Endothelial cell of umbilical vein (primary cell): Measurements from ENCODE around the gene COPRS. TPM values are rescaled to one million over a fixed set of nuclear protein-coding genes. Genes with fewer than 3 reads are reported as not detected.
A peak's percentile ranks its signal among the peaks of the same experiment; 100 is the strongest.

Experiments used
- BruUV-seq: library from RNA; stranded (reverse); fragments of 400-500 nt; replicated peaks from 2 replicates; lab custom pipeline; 2021; lab: Mats Ljungman, UMichigan
- CTCF ChIA-PET: fragments of 300-600, 350-600 bp; sonication (Branson Sonifier 250); formaldehyde crosslinking; loops from one replicate; lab custom pipeline; 2021; ENCODE audit warnings: antibody characterized with exemption, inconsistent platforms; lab: Charles Lee
- POLR2A ChIA-PET: fragments of 300-600, 350-600 bp; sonication (Branson Sonifier 250); formaldehyde crosslinking; loops from one replicate; lab custom pipeline; 2021; ENCODE audit warnings: antibody characterized with exemption, inconsistent platforms; lab: Charles Lee
- DNase-seq: peaks from one replicate; pipeline ENCODE4 v3.0.0-alpha.2; 2011; ENCODE audit warnings: low read depth, low spot score
- FAIRE-seq: peaks from 2 replicates; lab custom pipeline; 2011; peaks lifted over from hg19 to GRCh38; lab: Jason Lieb, UNC
- H2AFZ ChIP-seq: 2 replicates; pipeline ENCODE4 v1.6.0; 2012; ENCODE audit warnings: low read depth, low read length, control low read depth, inconsistent platforms
- H3K27ac ChIP-seq: 2 replicates; pipeline ENCODE4 v1.5.1; 2011; ENCODE audit warnings: low read depth, mild to moderate bottlenecking, control low read depth, low read length, moderate library complexity; ENCODE audit not compliant: insufficient read depth
- H3K27me3 ChIP-seq, 2 experiments: 2 replicates each; pipeline versions ENCODE4 v1.6.0 to v1.6.1; 2011; ENCODE audit warnings: low read length in 2 of 2, mixed read lengths in 1 of 2; ENCODE audit not compliant: control insufficient read depth in 2 of 2, insufficient read depth in 2 of 2
- H3K36me3 ChIP-seq, 2 experiments: 2 replicates in 1 of 2; 3 replicates in 1 of 2; pipeline ENCODE4 v1.5.1; 2011; ENCODE audit warnings: low read length in 2 of 2, mild to moderate bottlenecking in 1 of 2, moderate library complexity in 1 of 2; ENCODE audit not compliant: control insufficient read depth in 2 of 2, insufficient read depth in 2 of 2; ENCODE audit errors: extremely low read depth in 1 of 2
- H3K4me1 ChIP-seq: 3 replicates; pipeline ENCODE4 v1.5.1; 2011; ENCODE audit warnings: mild to moderate bottlenecking, low read length; ENCODE audit not compliant: control insufficient read depth, insufficient read depth; ENCODE audit errors: extremely low read depth
- H3K4me2 ChIP-seq: 2 replicates; pipeline ENCODE4 v1.6.1; 2011; ENCODE audit warnings: low read length, control low read depth, mixed read lengths; ENCODE audit not compliant: insufficient read depth
- H3K4me3 ChIP-seq, 3 experiments: fragments of 200-600 bp in 1 of 3; sonication (generic), shearing (Covaris generic) in 1 of 3; replicated peaks in 1 of 3; 2 replicates each; pipeline ENCODE4 v1.5.1; 2011 to 2016; ENCODE audit warnings: control low read depth in 3 of 3, low read length in 3 of 3, mild to moderate bottlenecking in 2 of 3, inconsistent platforms in 1 of 3, low read depth in 1 of 3, moderate library complexity in 1 of 3; ENCODE audit not compliant: insufficient read depth in 1 of 3
- H3K79me2 ChIP-seq: 2 replicates; pipeline ENCODE4 v1.6.0; 2012; ENCODE audit warnings: low read length, inconsistent platforms; ENCODE audit not compliant: control insufficient read depth, insufficient read depth
- H3K9ac ChIP-seq: replicated peaks from 2 replicates; pipeline ENCODE3; 2011; ENCODE audit warnings: low read length, control low read depth; ENCODE audit not compliant: insufficient read depth; ENCODE audit errors: extremely low read depth
- H3K9me1 ChIP-seq: replicated peaks from 3 replicates; pipeline ENCODE4 v1.6.0; 2011; ENCODE audit warnings: mild to moderate bottlenecking, low read length; ENCODE audit not compliant: control insufficient read depth, insufficient read depth; ENCODE audit errors: extremely low read depth
- H3K9me3 ChIP-seq: replicated peaks from 2 replicates; pipeline ENCODE4 v1.5.1; 2012; ENCODE audit warnings: low read length, inconsistent platforms; ENCODE audit not compliant: control insufficient read depth, insufficient read depth
- H4K20me1 ChIP-seq: replicated peaks from 2 replicates; pipeline ENCODE3; 2011; ENCODE audit warnings: mild to moderate bottlenecking, low read length; ENCODE audit not compliant: control insufficient read depth, insufficient read depth; ENCODE audit errors: extremely low read depth
- EZH2 ChIP-seq: IDR thresholded peaks from 2 replicates; pipeline ENCODE4 v1.6.1; 2012; ENCODE audit warnings: borderline replicate concordance, low read depth, mild to moderate bottlenecking, moderate library complexity, low read length, inconsistent platforms; ENCODE audit not compliant: severe bottlenecking
- FOS ChIP-seq: IDR thresholded peaks from 2 replicates; pipeline ENCODE4 v1.6.1; 2011; ENCODE audit warnings: mild to moderate bottlenecking, low read length, moderate library complexity, borderline replicate concordance; ENCODE audit not compliant: insufficient read depth
- GATA2 ChIP-seq: IDR thresholded peaks from 2 replicates; pipeline ENCODE4 v1.7.0; 2011; ENCODE audit warnings: low read depth, mild to moderate bottlenecking, moderate library complexity, mixed read lengths, low read length; ENCODE audit not compliant: insufficient read length, insufficient read depth
- JUN ChIP-seq: IDR thresholded peaks from 2 replicates; pipeline ENCODE4 v1.6.1; 2011; ENCODE audit warnings: borderline replicate concordance, low read depth; ENCODE audit not compliant: insufficient read length, insufficient read depth
- MYC ChIP-seq: IDR thresholded peaks from one replicate; pipeline ENCODE4 v1.6.1; 2011; ENCODE audit warnings: mild to moderate bottlenecking, low read depth, low read length
- POLR2A ChIP-seq: IDR thresholded peaks from 2 replicates; pipeline ENCODE4 v1.6.1; 2012; ENCODE audit warnings: low read depth, mild to moderate bottlenecking, control low read depth, low read length
- POLR2AphosphoS5 ChIP-seq: IDR thresholded peaks from 2 replicates; pipeline ENCODE4 v1.6.1; 2012; ENCODE audit warnings: low read depth, mild to moderate bottlenecking, control low read depth, low read length, moderate library complexity; ENCODE audit not compliant: insufficient read depth
- dilution Hi-C: fragments of 300-500 bp; cut with MboI; formaldehyde crosslinking; loops from one replicate; pipeline ENCODE4 v1.15.0; 2019; ENCODE audit warnings: low sequenced_read_pairs; ENCODE audit not compliant: extremely low pct_ligation_motif_present
- intact Hi-C: fragments of 100-400 bp; cut with micrococcal nuclease; formaldehyde crosslinking; loops from one replicate; pipeline ENCODE4 v1.10.0; 2022
- polyA plus RNA-seq, 4 experiments: library from polyadenylated mRNA; depleted of rRNA in 3 of 4; stranded (reverse) in 3 of 4; unstranded in 1 of 4; fragments of >200 nt; gene quantifications; 2 replicates each; pipeline versions ENCODE4 v1.2.1 to v1.2.3, GENCODE V29; 2011 to 2012; ENCODE audit warnings: missing spikeins in 1 of 4
- total RNA-seq: library from RNA; stranded (reverse); gene quantifications from 2 replicates; pipeline ENCODE4 v1.2.3, GENCODE V29; 2021
- TF ChIP-seq, protein P1 (sequence below), 2 donors: IDR thresholded peaks; 1 replicate in 1 of 2; 2 replicates in 1 of 2; pipeline ENCODE4 v1.5.1; 2011; ENCODE audit warnings: low read length in 2 of 2, mild to moderate bottlenecking in 2 of 2, moderate library complexity in 2 of 2, control low read depth in 1 of 2, inconsistent platforms in 1 of 2, low read depth in 1 of 2; ENCODE audit not compliant: insufficient read depth in 1 of 2; ENCODE audit errors: extremely low read depth in 1 of 2
- TF ChIP-seq, protein P2 (sequence below): IDR thresholded peaks from 2 replicates; pipeline ENCODE4 v1.6.1; 2011; ENCODE audit not compliant: insufficient read depth, insufficient read length

The COPRS gene
- total and polyA plus RNA-seq, 2 donors (not counting 3 experiments of a cell fraction or from before 2014, with no cell fraction given): 43.1 to 48.0 TPM

DNA sequence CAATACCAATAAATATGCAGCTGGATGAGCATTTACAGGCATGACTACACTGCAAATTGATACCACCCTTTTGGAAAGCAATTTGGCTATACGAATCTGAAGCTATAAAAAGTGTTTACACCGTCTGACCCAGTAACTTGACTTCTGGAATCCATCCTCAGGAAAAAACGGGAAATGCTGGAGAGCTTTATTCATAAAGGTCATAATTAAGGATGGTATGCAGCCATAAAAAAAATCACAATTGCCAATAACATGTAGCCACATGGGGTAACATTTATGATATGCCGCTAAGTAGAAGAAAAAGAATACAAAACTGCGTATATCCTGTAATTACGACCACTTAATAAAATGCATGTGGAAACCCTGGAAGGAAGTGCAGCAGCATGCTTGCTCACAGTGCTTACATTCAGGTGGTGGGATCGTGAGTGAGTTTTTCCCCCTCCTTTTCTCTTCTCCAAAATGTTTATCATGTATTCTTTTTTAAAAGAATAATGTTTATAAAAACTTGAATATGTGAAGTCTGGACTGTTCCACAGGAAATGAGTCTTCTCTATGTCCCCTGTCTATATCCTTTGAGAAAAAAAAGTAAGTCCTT lies 34.2 kb downstream of the COPRS start:
- H3K4me3 ChIP-seq: no peak overlapping the region
- no peaks in the 10 kb centered on the region for H3K27me3 ChIP-seq
- CTCF ChIA-PET: interaction anchor here (1.9 kb wide), 1 partner anchor 267 kb away, joined by 4 read pairs; no protein-coding TSS in a partner anchor
- intact Hi-C loops: no loop called here
- H2AFZ ChIP-seq: peak overlapping the region; percentile 15
- no peaks in the 10 kb centered on the region for H3K9me3 ChIP-seq
- H3K4me2 ChIP-seq: peak overlapping the region; percentile 44
- no peaks in the 10 kb centered on the region for H3K36me3 ChIP-seq
- BruUV-seq: no TSS peak
- no peak overlapping the region for H3K27ac ChIP-seq
- no peaks in the 10 kb centered on the region for H3K9me1 ChIP-seq
- H3K4me1 ChIP-seq: peaks cover 17% of the 10 kb centered on the region
- dilution Hi-C loops: loop anchor here (25.0 kb wide), 1 partner anchor 188 kb away; no protein-coding TSS in a partner anchor
- no peaks in the 10 kb centered on the region for H3K79me2 ChIP-seq
- DNase-seq (peak; percentile 37), FAIRE-seq (no peak)
- no peak overlapping the region for H3K9ac ChIP-seq
- POLR2A ChIA-PET: interaction anchor here (0.5 to 0.6 kb wide), 2 partner anchors 8 to 50 kb away, joined by 3 to 8 read pairs; no protein-coding TSS in a partner anchor
- H4K20me1 ChIP-seq: no peaks in the 10 kb centered on the region
- TF ChIP-seq JUN: no peak
- no peak for TF ChIP-seq POLR2AphosphoS5
- no peak for TF ChIP-seq FOS
- no peak for TF ChIP-seq POLR2A
- TF ChIP-seq EZH2: no peak
- no peak for TF ChIP-seq MYC
- TF ChIP-seq, protein P1, sequence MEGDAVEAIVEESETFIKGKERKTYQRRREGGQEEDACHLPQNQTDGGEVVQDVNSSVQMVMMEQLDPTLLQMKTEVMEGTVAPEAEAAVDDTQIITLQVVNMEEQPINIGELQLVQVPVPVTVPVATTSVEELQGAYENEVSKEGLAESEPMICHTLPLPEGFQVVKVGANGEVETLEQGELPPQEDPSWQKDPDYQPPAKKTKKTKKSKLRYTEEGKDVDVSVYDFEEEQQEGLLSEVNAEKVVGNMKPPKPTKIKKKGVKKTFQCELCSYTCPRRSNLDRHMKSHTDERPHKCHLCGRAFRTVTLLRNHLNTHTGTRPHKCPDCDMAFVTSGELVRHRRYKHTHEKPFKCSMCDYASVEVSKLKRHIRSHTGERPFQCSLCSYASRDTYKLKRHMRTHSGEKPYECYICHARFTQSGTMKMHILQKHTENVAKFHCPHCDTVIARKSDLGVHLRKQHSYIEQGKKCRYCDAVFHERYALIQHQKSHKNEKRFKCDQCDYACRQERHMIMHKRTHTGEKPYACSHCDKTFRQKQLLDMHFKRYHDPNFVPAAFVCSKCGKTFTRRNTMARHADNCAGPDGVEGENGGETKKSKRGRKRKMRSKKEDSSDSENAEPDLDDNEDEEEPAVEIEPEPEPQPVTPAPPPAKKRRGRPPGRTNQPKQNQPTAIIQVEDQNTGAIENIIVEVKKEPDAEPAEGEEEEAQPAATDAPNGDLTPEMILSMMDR (IDR thresholded peaks at IDR 0.05; ENCODE audit: extremely low read depth in 1 of 2, insufficient read depth in 1 of 2, low read depth in 1 of 2, low read length in 2 of 2): no peak
- TF ChIP-seq GATA2: no peak
- TF ChIP-seq, protein P2, sequence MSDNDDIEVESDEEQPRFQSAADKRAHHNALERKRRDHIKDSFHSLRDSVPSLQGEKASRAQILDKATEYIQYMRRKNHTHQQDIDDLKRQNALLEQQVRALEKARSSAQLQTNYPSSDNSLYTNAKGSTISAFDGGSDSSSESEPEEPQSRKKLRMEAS: no peak
